ENCODE measurements around the gene PLPPR3. TPM values are rescaled to one million over a fixed set of nuclear protein-coding genes. Genes with fewer than 3 reads are reported as not detected.
A peak's percentile ranks its signal among the peaks of the same experiment; 100 is the strongest.

Gene PLPPR3
- total RNA-seq, 4 donors from 2014 or later = not detected

DNA sequence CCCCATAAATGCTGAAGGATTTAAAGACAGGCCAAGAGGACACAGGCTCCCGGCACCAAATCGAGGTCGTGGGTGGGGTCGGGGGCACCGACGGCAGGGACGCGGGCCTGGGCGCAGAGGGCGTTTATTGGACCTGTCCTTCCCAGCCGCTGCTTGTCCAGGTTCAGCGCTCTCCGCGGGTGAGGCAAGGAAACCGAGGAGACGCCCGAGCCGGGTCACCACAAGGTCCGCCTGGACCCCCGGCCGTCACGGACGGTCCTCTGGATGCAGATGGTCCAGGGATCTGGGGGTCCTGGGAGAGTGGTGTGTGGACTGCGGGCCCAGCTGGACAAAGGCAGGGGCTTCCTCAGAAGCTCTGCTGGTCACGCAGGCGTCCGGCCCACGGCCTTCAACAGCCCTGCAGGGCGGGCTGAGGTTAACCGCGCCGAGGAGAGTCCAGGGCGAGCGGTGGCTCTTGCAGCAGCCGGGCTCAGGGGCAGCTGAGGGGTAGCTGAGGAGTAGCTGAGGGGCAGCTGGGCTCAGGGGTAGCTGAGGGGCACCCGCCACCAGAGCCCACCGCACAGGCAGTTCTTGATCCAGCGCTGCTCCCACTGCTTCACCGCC lies 46.2 kb upstream of the PLPPR3 start:
- 89% methylated on average over 16 of the region's 39 CpGs for WGBS
- peaks cover 38% of the 10 kb centered on the region for H3K36me3 ChIP-seq
- no peaks in the 10 kb centered on the region for H3K9me3 ChIP-seq
- no peaks in the 10 kb centered on the region for H3K27me3 ChIP-seq
- no peak for TF ChIP-seq POLR2A (IDR thresholded peaks at IDR 0.05)
- TF ChIP-seq POLR2AphosphoS5 (IDR thresholded peaks at IDR 0.05) = no peak
- TF ChIP-seq, protein P1, sequence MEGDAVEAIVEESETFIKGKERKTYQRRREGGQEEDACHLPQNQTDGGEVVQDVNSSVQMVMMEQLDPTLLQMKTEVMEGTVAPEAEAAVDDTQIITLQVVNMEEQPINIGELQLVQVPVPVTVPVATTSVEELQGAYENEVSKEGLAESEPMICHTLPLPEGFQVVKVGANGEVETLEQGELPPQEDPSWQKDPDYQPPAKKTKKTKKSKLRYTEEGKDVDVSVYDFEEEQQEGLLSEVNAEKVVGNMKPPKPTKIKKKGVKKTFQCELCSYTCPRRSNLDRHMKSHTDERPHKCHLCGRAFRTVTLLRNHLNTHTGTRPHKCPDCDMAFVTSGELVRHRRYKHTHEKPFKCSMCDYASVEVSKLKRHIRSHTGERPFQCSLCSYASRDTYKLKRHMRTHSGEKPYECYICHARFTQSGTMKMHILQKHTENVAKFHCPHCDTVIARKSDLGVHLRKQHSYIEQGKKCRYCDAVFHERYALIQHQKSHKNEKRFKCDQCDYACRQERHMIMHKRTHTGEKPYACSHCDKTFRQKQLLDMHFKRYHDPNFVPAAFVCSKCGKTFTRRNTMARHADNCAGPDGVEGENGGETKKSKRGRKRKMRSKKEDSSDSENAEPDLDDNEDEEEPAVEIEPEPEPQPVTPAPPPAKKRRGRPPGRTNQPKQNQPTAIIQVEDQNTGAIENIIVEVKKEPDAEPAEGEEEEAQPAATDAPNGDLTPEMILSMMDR (IDR thresholded peaks at IDR 0.05) = no peak
- no peak for TF ChIP-seq EP300 (IDR thresholded peaks at IDR 0.05)
- H3K27ac ChIP-seq = no peak overlapping the region
- peaks cover 31% of the 10 kb centered on the region for H3K4me1 ChIP-seq
- no peak for DNase-seq (ENCODE audit: low spot score in 2 of 2)
- H3K4me3 ChIP-seq = no peak overlapping the region

DNA sequence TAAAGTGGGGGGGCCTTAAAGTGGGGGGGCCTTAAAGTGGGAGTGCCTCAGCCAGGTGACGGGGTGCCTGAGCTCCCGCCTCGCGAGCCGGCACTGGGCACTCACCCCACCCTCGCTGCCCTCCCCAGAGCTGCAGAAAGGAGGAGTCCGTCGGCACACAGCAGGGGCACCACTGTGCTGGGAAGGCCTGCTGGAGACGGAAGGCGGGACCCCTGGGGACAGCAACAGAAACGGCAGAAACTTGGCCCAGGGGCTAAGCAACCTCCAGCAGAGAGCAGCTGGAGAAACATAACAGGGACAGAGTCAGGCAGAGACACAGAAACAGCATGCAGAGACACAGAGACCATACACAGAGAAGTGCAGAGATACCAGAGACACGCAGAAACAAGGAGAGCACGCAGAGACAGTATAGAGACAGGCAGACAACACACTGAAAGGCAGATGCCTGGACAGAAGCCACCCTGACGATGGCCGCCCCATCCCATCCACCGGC lies 45.6 kb upstream of the PLPPR3 start:
- TF ChIP-seq POLR2A (IDR thresholded peaks at IDR 0.05) (no peak), EP300 (IDR thresholded peaks at IDR 0.05) (no peak), POLR2AphosphoS5 (IDR thresholded peaks at IDR 0.05) (no peak)
- TF ChIP-seq, protein P1 (IDR thresholded peaks at IDR 0.05) = no peak
- peaks cover 38% of the 10 kb centered on the region for H3K36me3 ChIP-seq
- 65% methylated on average over 16 of the region's 16 CpGs for WGBS
- no peaks in the 10 kb centered on the region for H3K27me3 ChIP-seq
- H3K4me3 ChIP-seq = no peak overlapping the region
- H3K4me1 ChIP-seq = peaks cover 33% of the 10 kb centered on the region
- H3K9me3 ChIP-seq = no peaks in the 10 kb centered on the region
- DNase-seq (ENCODE audit: low spot score in 2 of 2) = no peak
- no peak overlapping the region for H3K27ac ChIP-seq

DNA sequence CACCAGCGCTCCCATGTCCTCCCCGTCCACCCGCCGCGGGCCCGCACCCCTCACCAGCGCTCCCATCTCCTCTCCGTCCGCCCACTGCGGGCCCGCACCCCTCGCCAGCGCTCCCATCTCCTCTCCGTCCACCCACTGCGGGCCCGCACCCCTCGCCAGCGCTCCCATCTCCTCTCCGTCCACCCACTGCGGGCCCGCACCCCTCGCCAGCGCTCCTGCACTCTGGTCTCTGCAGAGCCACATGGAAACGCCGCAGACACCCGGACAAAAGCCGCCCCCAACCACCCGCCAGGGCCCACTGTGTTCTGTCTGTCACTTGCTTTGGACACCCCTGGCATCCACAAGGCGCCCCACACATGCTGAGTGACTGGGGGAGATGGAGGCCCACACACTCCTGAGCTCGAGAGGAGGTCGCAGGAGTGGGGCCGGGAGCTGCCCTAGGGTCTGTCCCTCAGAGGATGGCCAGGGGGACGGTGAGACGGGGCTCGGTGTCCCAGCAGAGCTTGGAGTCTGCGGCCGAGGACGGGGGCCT lies 45.1 kb upstream of the PLPPR3 start:
- H3K4me1 ChIP-seq = peaks cover 33% of the 10 kb centered on the region
- DNase-seq (ENCODE audit: low spot score in 2 of 2) = no peak
- H3K4me3 ChIP-seq = no peak overlapping the region
- no peak for TF ChIP-seq POLR2A (IDR thresholded peaks at IDR 0.05)
- no peak for TF ChIP-seq POLR2AphosphoS5 (IDR thresholded peaks at IDR 0.05)
- no peak for TF ChIP-seq EP300 (IDR thresholded peaks at IDR 0.05)
- TF ChIP-seq, protein P1 (IDR thresholded peaks at IDR 0.05) = no peak
- 81% methylated on average over 34 of the region's 38 CpGs for WGBS
- H3K9me3 ChIP-seq = no peaks in the 10 kb centered on the region
- H3K27ac ChIP-seq = no peak overlapping the region
- no peaks in the 10 kb centered on the region for H3K27me3 ChIP-seq
- H3K36me3 ChIP-seq = peaks cover 38% of the 10 kb centered on the region

DNA sequence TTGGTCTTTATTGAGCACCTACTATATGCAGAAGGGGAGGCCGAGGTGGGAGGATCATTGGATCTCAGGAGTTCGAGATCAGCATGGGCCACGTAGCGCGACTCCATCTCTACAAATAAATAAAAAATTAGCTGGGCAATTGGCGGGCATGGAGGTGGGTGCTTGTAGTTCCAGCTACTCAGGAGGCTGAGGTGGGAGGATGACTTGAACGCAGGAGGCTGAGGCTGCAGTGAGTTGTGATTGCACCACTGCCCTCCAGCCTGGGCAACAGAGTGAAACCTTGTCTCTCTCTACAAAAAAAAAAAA lies 41.5 kb upstream of the PLPPR3 start:
- Histone ChIP-seq H3K27me3 (no peaks in the 10 kb centered on the region), H3K27ac (no peak overlapping the region), H3K36me3 (peaks cover 9% of the 10 kb centered on the region), H3K4me3 (no peak overlapping the region), H3K9me3 (no peaks in the 10 kb centered on the region), H3K4me1 (peaks cover 45% of the 10 kb centered on the region)
- WGBS = 67% methylated on average over 7 of the region's 7 CpGs
- no peak for TF ChIP-seq EP300 (IDR thresholded peaks at IDR 0.05)
- TF ChIP-seq POLR2A (IDR thresholded peaks at IDR 0.05) = no peak
- TF ChIP-seq POLR2AphosphoS5 (IDR thresholded peaks at IDR 0.05) = no peak
- DNase-seq (ENCODE audit: low spot score in 2 of 2) = no peak

DNA sequence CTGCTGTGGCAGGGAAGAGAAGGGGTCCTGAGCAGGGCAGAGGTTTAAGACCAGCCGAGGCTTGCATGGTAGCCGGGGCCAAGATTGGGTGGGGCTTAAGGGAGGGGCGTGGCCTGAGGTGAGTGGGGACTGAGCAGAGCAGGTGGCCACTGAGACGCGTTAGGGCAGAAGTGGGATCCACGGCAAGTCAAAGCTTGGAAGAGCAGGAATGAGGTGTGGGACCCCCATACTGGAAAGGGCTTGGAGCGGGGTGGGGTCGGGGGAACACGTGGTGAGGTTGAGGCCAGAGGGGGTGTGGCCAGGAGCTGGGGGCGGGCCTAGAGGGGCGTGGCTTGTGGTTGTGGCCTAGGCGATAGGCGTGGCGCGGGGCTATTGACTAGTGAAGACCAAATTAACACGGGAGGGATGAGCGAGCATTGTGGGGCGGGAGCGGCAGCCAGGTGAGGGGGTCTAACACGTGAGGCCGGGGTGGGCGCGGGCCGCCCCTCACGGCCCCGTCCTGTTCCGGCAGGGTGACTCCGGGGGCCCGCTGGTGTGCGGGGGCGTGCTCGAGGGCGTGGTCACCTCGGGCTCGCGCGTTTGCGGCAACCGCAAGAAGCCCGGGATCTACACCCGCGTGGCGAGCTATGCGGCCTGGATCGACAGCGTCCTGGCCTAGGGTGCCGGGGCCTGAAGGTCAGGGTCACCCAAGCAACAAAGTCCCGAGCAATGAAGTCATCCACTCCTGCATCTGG lies 41.0 kb upstream of the PLPPR3 start:
- WGBS = 23% methylated on average over 27 of the region's 48 CpGs
- no peak overlapping the region for H3K27ac ChIP-seq
- H3K4me3 ChIP-seq = peak overlapping the region; percentile 26
- no peak for DNase-seq (ENCODE audit: low spot score in 2 of 2)
- H3K4me1 ChIP-seq = peaks cover 44% of the 10 kb centered on the region
- H3K36me3 ChIP-seq = peaks cover 4% of the 10 kb centered on the region
- H3K27me3 ChIP-seq = no peaks in the 10 kb centered on the region
- no peaks in the 10 kb centered on the region for H3K9me3 ChIP-seq
- TF ChIP-seq POLR2A (IDR thresholded peaks at IDR 0.05) (no peak), EP300 (IDR thresholded peaks at IDR 0.05) (no peak), POLR2AphosphoS5 (IDR thresholded peaks at IDR 0.05) (no peak)
- TF ChIP-seq, protein P1 (IDR thresholded peaks at IDR 0.05) = no peak

Data from suprapubic skin (tissue), 4 donors.